GM23248 (cell line): Measurements from ENCODE around the gene GAS7. TPM values are rescaled to one million over a fixed set of nuclear protein-coding genes. Genes with fewer than 3 reads are reported as not detected.

Source experiments
- DNase-seq: peaks from one replicate; pipeline ENCODE4 v3.0.0-alpha.2; 2015
- H2AFZ ChIP-seq: fragments of 200-600 bp; sonication (generic); 2 replicates; pipeline ENCODE4 v1.6.1; 2016; ENCODE audit warnings: antibody characterized with exemption
- H3F3A ChIP-seq: fragments of 200-600 bp; sonication (generic); 2 replicates; pipeline ENCODE4 v1.6.1; 2016; ENCODE audit warnings: mild to moderate bottlenecking, antibody characterized with exemption, mixed run types; ENCODE audit not compliant: insufficient read depth
- H3K27ac ChIP-seq: fragments of 200-600 bp; sonication (generic); 2 replicates; pipeline ENCODE4 v1.5.1; 2016; ENCODE audit warnings: mild to moderate bottlenecking
- H3K27me3 ChIP-seq: fragments of 200-600 bp; sonication (generic); replicated peaks from 2 replicates; pipeline ENCODE4 v1.6.1; 2016; ENCODE audit warnings: mild to moderate bottlenecking; ENCODE audit not compliant: insufficient read depth
- H3K36me3 ChIP-seq: fragments of 200-600 bp; sonication (generic); 2 replicates; pipeline ENCODE4 v1.6.1; 2016; ENCODE audit warnings: low read depth, mild to moderate bottlenecking
- H3K4me1 ChIP-seq: fragments of 200-600 bp; sonication (generic); 2 replicates; pipeline ENCODE4 v1.6.1; 2016; ENCODE audit warnings: mild to moderate bottlenecking; ENCODE audit not compliant: insufficient read depth
- H3K4me2 ChIP-seq: fragments of 200-600 bp; sonication (generic); one replicate; pipeline ENCODE4 v1.6.1; 2016; ENCODE audit warnings: mild to moderate bottlenecking; ENCODE audit not compliant: unreplicated experiment
- H3K4me3 ChIP-seq: fragments of 200-600 bp; sonication (generic); 2 replicates; pipeline ENCODE4 v1.5.1; 2016; ENCODE audit warnings: mild to moderate bottlenecking
- H3K79me2 ChIP-seq: fragments of 200-600 bp; sonication (generic); 2 replicates; pipeline ENCODE4 v1.6.1; 2016; ENCODE audit warnings: mild to moderate bottlenecking; ENCODE audit not compliant: insufficient read depth
- H3K9ac ChIP-seq: fragments of 200-600 bp; sonication (generic); 2 replicates; pipeline ENCODE4 v1.6.1; 2016; ENCODE audit warnings: mild to moderate bottlenecking
- H3K9me2 ChIP-seq: fragments of 200-600 bp; sonication (generic); 2 replicates; pipeline ENCODE4 v1.6.1; 2016; ENCODE audit warnings: mixed run types, mild to moderate bottlenecking, moderate library complexity; ENCODE audit not compliant: insufficient read depth
- H3K9me3 ChIP-seq: fragments of 200-600 bp; sonication (generic); one replicate; pipeline ENCODE4 v1.6.1; 2017; ENCODE audit warnings: low read depth
- H4K20me1 ChIP-seq: fragments of 200-600 bp; sonication (generic); 2 replicates; pipeline ENCODE4 v1.6.0; 2016; ENCODE audit not compliant: insufficient read depth
- EZH2 ChIP-seq: fragments of 200-600 bp; sonication (generic); IDR thresholded peaks from 2 replicates; pipeline ENCODE4 v1.6.1; 2018; ENCODE audit warnings: antibody characterized with exemption, mild to moderate bottlenecking; ENCODE audit not compliant: insufficient read depth, poor library complexity, severe bottlenecking
- EZH2phosphoT487 ChIP-seq: fragments of 200-600 bp; sonication (generic); IDR thresholded peaks from 2 replicates; pipeline ENCODE4 v1.6.1; 2018; ENCODE audit warnings: antibody characterized with exemption, moderate library complexity, mild to moderate bottlenecking, low read depth; ENCODE audit not compliant: insufficient read depth
- WGBS, 2 experiments: methylation state at CpG; one replicate each; pipeline ENCODE4 v1.1.6; 2015 to 2017; ENCODE audit warnings: low lambda C conversion rate in 2 of 2, low coverage in 1 of 2; ENCODE audit errors: missing lambda C conversion rate in 2 of 2; 5-methylcytosine and 5-hydroxymethylcytosine counted together
- in situ Hi-C: fragments of 300-500 bp; cut with MboI; formaldehyde crosslinking; loops from 2 replicates; pipeline ENCODE4 v1.15.0; 2020
- polyA plus RNA-seq: library from polyadenylated mRNA; unstranded; fragments of >200 nt; fragmentation: Nextera tagmentation; extraction: Ambion mirVana; gene quantifications from 2 replicates; pipeline ENCODE4 v1.2.1, GENCODE V29; 2016
- total RNA-seq: library from RNA; depleted of rRNA; stranded (reverse); fragments of >200 nt; shearing (Covaris generic); gene quantifications from 2 replicates; pipeline ENCODE4 v1.2.3, GENCODE V29; 2014

GAS7 gene
- total and polyA plus RNA-seq, 2 experiments from 2014 or later, result 6.7 to 13.4 TPM

GRCh38 chr17:10077561-10078299, 120.7 kb downstream of the GAS7 start:
- no peak overlapping the region for H3K27ac ChIP-seq
- H3K4me3 ChIP-seq, result no peak overlapping the region
- H3F3A ChIP-seq, result no peaks in the 10 kb centered on the region
- H3K9ac ChIP-seq, result no peak overlapping the region
- no peak for TF ChIP-seq EZH2
- no peak for TF ChIP-seq EZH2phosphoT487
- peaks cover 20% of the 10 kb centered on the region; the same call in 1 of the 2 replicates for H3K79me2 ChIP-seq
- H3K9me3 ChIP-seq, result no peaks in the 10 kb centered on the region
- no peaks in the 10 kb centered on the region for H3K36me3 ChIP-seq
- H3K27me3 ChIP-seq, result no peaks in the 10 kb centered on the region
- H3K4me1 ChIP-seq, result no peaks in the 10 kb centered on the region
- no peak for DNase-seq
- in situ Hi-C loops, result no loop called here
- 84 to 91% methylated on average over 4 of the region's 4 CpGs for WGBS, 2 experiments
- H3K4me2 ChIP-seq, result no peak overlapping the region
- no peak overlapping the region for H2AFZ ChIP-seq
- H4K20me1 ChIP-seq, result no peaks in the 10 kb centered on the region
- H3K9me2 ChIP-seq, result no peaks in the 10 kb centered on the region

GRCh38 chr17:10075919-10076318, 122.5 kb downstream of the GAS7 start:
- H3K9me3 ChIP-seq, result no peaks in the 10 kb centered on the region
- H2AFZ ChIP-seq, result no peak overlapping the region
- 0 out of 2 replicates have a peak, but pooled peaks cover 2% of the 10 kb centered on the region for H3K4me1 ChIP-seq
- H3K79me2 ChIP-seq, result peaks cover 25% of the 10 kb centered on the region
- H4K20me1 ChIP-seq, result no peaks in the 10 kb centered on the region
- H3K4me2 ChIP-seq, result no peak overlapping the region
- no peaks in the 10 kb centered on the region for H3F3A ChIP-seq
- H3K36me3 ChIP-seq, result no peaks in the 10 kb centered on the region
- H3K27me3 ChIP-seq, result no peaks in the 10 kb centered on the region
- in situ Hi-C loops, result no loop called here
- H3K4me3 ChIP-seq, result no peak overlapping the region
- TF ChIP-seq EZH2 (no peak), EZH2phosphoT487 (no peak)
- DNase-seq, result no peak
- no peak overlapping the region for H3K9ac ChIP-seq
- H3K27ac ChIP-seq, result no peak overlapping the region
- H3K9me2 ChIP-seq, result no peaks in the 10 kb centered on the region
- WGBS, 2 experiments, result 65 to 90% methylated on average over 4 to 5 of the region's 5 CpGs

- no peak overlapping the region for H2AFZ ChIP-seq
- no peaks in the 10 kb centered on the region for H3K9me3 ChIP-seq
- 0 out of 2 replicates have a peak, but pooled peaks cover 3% of the 10 kb centered on the region for H3K4me1 ChIP-seq
- H4K20me1 ChIP-seq, result no peaks in the 10 kb centered on the region
- no peaks in the 10 kb centered on the region for H3K36me3 ChIP-seq
- peaks cover 21% of the 10 kb centered on the region for H3K79me2 ChIP-seq
- TF ChIP-seq EZH2phosphoT487, result no peak
- no peak for TF ChIP-seq EZH2
- H3K4me2 ChIP-seq, result no peak overlapping the region
- no peak overlapping the region for H3K9ac ChIP-seq
- in situ Hi-C loops, result no loop called here
- H3K9me2 ChIP-seq, result no peaks in the 10 kb centered on the region
- H3K27me3 ChIP-seq, result no peaks in the 10 kb centered on the region
- no peak for DNase-seq
- no peak overlapping the region for H3K4me3 ChIP-seq
- H3F3A ChIP-seq, result no peaks in the 10 kb centered on the region
- 81 to 82% methylated on average over 6 of the region's 6 CpGs for WGBS, 2 experiments
- H3K27ac ChIP-seq, result no peak overlapping the region
These were observed 124.5 kb downstream of the GAS7 start for GRCh38 chr17:10073941-10074340.

- no peak overlapping the region for H3K4me2 ChIP-seq
- in situ Hi-C loops, result no loop called here
- H3F3A ChIP-seq, result no peaks in the 10 kb centered on the region
- no peak overlapping the region for H3K27ac ChIP-seq
- 0 out of 2 replicates have a peak, but pooled peaks cover 3% of the 10 kb centered on the region for H3K4me1 ChIP-seq
- H4K20me1 ChIP-seq, result no peaks in the 10 kb centered on the region
- no peak for DNase-seq
- H3K27me3 ChIP-seq, result no peaks in the 10 kb centered on the region
- peaks cover 25% of the 10 kb centered on the region for H3K79me2 ChIP-seq
- TF ChIP-seq EZH2phosphoT487 (no peak), EZH2 (no peak)
- H2AFZ ChIP-seq, result no peak overlapping the region
- no peak overlapping the region for H3K4me3 ChIP-seq
- no peak overlapping the region for H3K9ac ChIP-seq
- no peaks in the 10 kb centered on the region for H3K36me3 ChIP-seq
- WGBS, 2 experiments, result 74 to 79% methylated on average over 16 of the region's 16 CpGs
- no peaks in the 10 kb centered on the region for H3K9me3 ChIP-seq
- H3K9me2 ChIP-seq, result no peaks in the 10 kb centered on the region
These were observed 125.6 kb downstream of the GAS7 start for GRCh38 chr17:10072556-10073425.
